ENCODE measurements around the gene ANKRD44.
"Not testable (repeated sequence)": the region's sequence is repeated elsewhere in the genome, so short reads cannot be mapped to it uniquely, and the experiment has no call there.

Gene ANKRD44

GRCh38 chr2:197315371-197315770 is 4.8 kb upstream of the ANKRD44 start:
- DNase-seq: no peak

GRCh38 chr2:197312186-197312585 is 1.6 kb upstream of the ANKRD44 start:
- no peak for DNase-seq

- no peak for DNase-seq
Measured at GRCh38 chr2:197311421-197312033, 947 bp upstream of the ANKRD44 start.

- no peak for DNase-seq
Measured at GRCh38 chr2:197310987-197311420, 424 bp upstream of the ANKRD44 start.

- DNase-seq: peak; percentile 54
Measured at GRCh38 chr2:197309691-197310231, 819 bp downstream of the ANKRD44 start.

GRCh38 chr2:197308996-197309690 is 1.4 kb downstream of the ANKRD44 start:
- no peak for DNase-seq

- no peak for DNase-seq
Measured at GRCh38 chr2:197308585-197308984, 2.0 kb downstream of the ANKRD44 start.

- DNase-seq: peak; percentile 50
Measured at GRCh38 chr2:197307933-197308521, 2.6 kb downstream of the ANKRD44 start.

GRCh38 chr2:197307236-197307932 is 3.2 kb downstream of the ANKRD44 start:
- no peak for DNase-seq

- no peak for DNase-seq
Measured at GRCh38 chr2:197306696-197307040, 3.9 kb downstream of the ANKRD44 start.

- DNase-seq: no peak
Measured at GRCh38 chr2:197306024-197306695, 4.4 kb downstream of the ANKRD44 start.

GRCh38 chr2:197304556-197305011 is 6.0 kb downstream of the ANKRD44 start:
- DNase-seq: no peak

GRCh38 chr2:197300139-197300538 is 10.4 kb downstream of the ANKRD44 start:
- DNase-seq: no peak

- no peak for DNase-seq
Measured at GRCh38 chr2:197298609-197299008, 12.0 kb downstream of the ANKRD44 start.

- no peak for DNase-seq
Measured at GRCh38 chr2:197297772-197298318, 12.7 kb downstream of the ANKRD44 start.

- no peak for DNase-seq
Measured at GRCh38 chr2:197297266-197297665, 13.3 kb downstream of the ANKRD44 start.

- DNase-seq: no peak
Measured at GRCh38 chr2:197296835-197297234, 13.7 kb downstream of the ANKRD44 start.

- no peak for DNase-seq
Measured at GRCh38 chr2:197294260-197294659, 16.3 kb downstream of the ANKRD44 start.

- DNase-seq: no peak
Measured at GRCh38 chr2:197293252-197294007, 17.1 kb downstream of the ANKRD44 start.

- no peak for DNase-seq
Measured at GRCh38 chr2:197292619-197293018, 18.0 kb downstream of the ANKRD44 start.

GRCh38 chr2:197287596-197287932 is 23.0 kb downstream of the ANKRD44 start:
- not testable (repeated sequence) for DNase-seq
